OCI-LY7 (cell line): Measurements from ENCODE around the gene UFL1.

Experiments used
- CTCF ChIP-seq: fragments of 200-600 bp; sonication (generic); conservative IDR thresholded peaks from 2 replicates; pipeline ENCODE4 v1.5.1; 2014; ENCODE audit warnings: mild to moderate bottlenecking, antibody characterized with exemption, low read length, moderate library complexity, mixed read lengths
- EZH2phosphoT487 ChIP-seq: fragments of 200-600 bp; sonication (generic); IDR thresholded peaks from 2 replicates; pipeline ENCODE4 v1.6.1; 2018; ENCODE audit warnings: low read depth, borderline replicate concordance, mild to moderate bottlenecking, mixed run types, antibody characterized with exemption, low read length, moderate library complexity, mixed read lengths

GRCh38 chr6:96521644-96522464 lies at the start of gene UFL1:
- no peak for TF ChIP-seq CTCF
- TF ChIP-seq EZH2phosphoT487 = no peak
